Right lobe of liver (tissue), 6 donors: ENCODE results near the gene LENEP. TPM values are rescaled to one million over a fixed set of nuclear protein-coding genes. Genes with fewer than 3 reads are reported as not detected.

Source experiments
- ATAC-seq, 4 donors: fragments of 200-7000 bp; cut with Tn5 transposase; one replicate each; pipeline ENCODE4 v1.9.1; 2020; ENCODE audit warnings: mild to moderate bottlenecking in 4 of 4, moderate library complexity in 4 of 4
- DNase-seq, 3 donors: peaks; one replicate each; pipeline ENCODE4 v3.0.0-alpha.2; 2020
- H3K27ac ChIP-seq, 3 donors: fragments of 200-600 bp; one replicate each; pipeline ENCODE4 v1.8.0; 2022
- H3K27me3 ChIP-seq, 2 donors: fragments of 200-600 bp; one replicate each; pipeline ENCODE4 v1.8.0; 2022
- H3K36me3 ChIP-seq, 4 donors: fragments of 200-600 bp; sonication (generic) in 1 of 4; one replicate each; pipeline versions ENCODE4 v1.5.1 to v1.8.0; 2017 to 2022; ENCODE audit warnings: control low read depth in 1 of 4
- H3K4me1 ChIP-seq, 4 donors: fragments of 200-600 bp; sonication (generic) in 1 of 4; one replicate each; pipeline versions ENCODE4 v1.5.1 to v1.8.0; 2017 to 2022; ENCODE audit warnings: control low read depth in 1 of 4
- H3K4me3 ChIP-seq, 3 donors: fragments of 200-600 bp; one replicate each; pipeline ENCODE4 v1.8.0; 2022
- H3K9me3 ChIP-seq, 4 donors: fragments of 200-600 bp; sonication (generic) in 1 of 4; one replicate each; pipeline versions ENCODE4 v1.5.1 to v1.8.0; 2017 to 2022; ENCODE audit warnings: control low read depth in 1 of 4
- POLR2A ChIP-seq: fragments of 450-650 bp; IDR thresholded peaks from one replicate; pipeline ENCODE4 v1.6.1; 2017; ENCODE audit warnings: antibody characterized with exemption, mild to moderate bottlenecking
- WGBS: methylation state at CpG from one replicate; pipeline ENCODE4 v1.1.6; 2018; ENCODE audit warnings: low coverage, low lambda C conversion rate; ENCODE audit not compliant: insufficient coverage; ENCODE audit errors: missing lambda C conversion rate; 5-methylcytosine and 5-hydroxymethylcytosine counted together
- intact Hi-C, 2 donors: fragments of 100-400 bp; cut with DNase I; formaldehyde crosslinking; loops; one replicate each; pipeline versions ENCODE4 v1.11.2 to v1.14.1; 2022
- microRNA-seq, 2 donors: library from miRNA; unstranded; fragments of <30 nt; microRNA quantifications; one replicate each; pipeline ENCODE4, GENCODE V29; 2019 to 2020
- small RNA-seq, 2 experiments: library from RNA; depleted of rRNA; stranded (forward); fragments of <200 nt; gene quantifications; one replicate each; pipeline ENCODE3, GENCODE V24; 2016
- total RNA-seq, 6 experiments: library from RNA; depleted of rRNA in 2 of 6; stranded (reverse); fragments of >200 nt in 2 of 6; fragmentation: NEBNext Ultra II Directional in 3 of 6; extraction: Animal tissue kit (Norgen Biotek cat#: 25700) in 3 of 6; gene quantifications; one replicate each; pipeline versions ENCODE4 v1.1.0 to v1.2.4, GENCODE V29; 2016 to 2023
- TF ChIP-seq, protein P1 (sequence below), 4 donors: fragments of 200-600 bp in 3 of 4; fragments of 450-650 bp in 1 of 4; IDR thresholded peaks; one replicate each; pipeline versions ENCODE4 v1.5.1 to v1.8.0; 2016 to 2022; ENCODE audit warnings: antibody characterized with exemption in 4 of 4, mild to moderate bottlenecking in 2 of 4
- donor health status: DM: no; HTN: yes; CAD: no.
- donor health status: DM: no; HTN: no; CAD: no.
- donor health status: DM: no; HTN: no; CAD: no.
- donor health status: DM: no; HTN: yes; CAD: no.
- donor health status: DM: no; HTN: yes; CAD: no.

LENEP gene
- total RNA-seq, 6 experiments from 2014 or later, result not detected

DNA sequence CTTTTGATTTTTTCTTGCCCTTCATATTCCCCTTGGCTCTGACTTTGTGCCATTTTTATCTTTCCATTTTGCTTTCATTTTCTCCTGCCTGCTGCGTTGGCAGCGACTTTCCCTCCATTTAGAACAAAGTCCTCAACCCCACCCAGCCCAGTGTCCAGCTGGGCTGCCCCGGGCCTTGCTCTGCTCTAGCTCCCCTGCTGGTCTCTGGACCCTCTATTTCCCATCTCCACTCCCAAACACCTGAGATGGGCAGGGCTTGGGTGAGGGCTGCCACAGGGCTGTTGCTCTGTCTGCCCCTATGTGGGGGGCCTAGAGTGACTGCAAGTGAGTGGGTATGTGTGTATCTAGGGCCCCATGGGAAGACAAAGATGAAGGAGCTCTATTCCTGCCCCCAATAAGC lies 50.4 kb downstream of the LENEP start:
- intact Hi-C loops, result no loop called here
- Histone ChIP-seq H3K27me3 (no peaks in the 10 kb centered on the region), H3K4me3 (no peak overlapping the region), H3K27ac (peak overlapping the region in 2 of 3 donors; percentile 43 to 65), H3K36me3 (no peaks in the 10 kb centered on the region), H3K4me1 (peaks cover 0 to 35% (median 11%) of the 10 kb centered on the region in 4 donors), H3K9me3 (no peaks in the 10 kb centered on the region)
- 14% methylated on average over 3 of the region's 3 CpGs for WGBS
- no peak for TF ChIP-seq POLR2A
- TF ChIP-seq, protein P1, sequence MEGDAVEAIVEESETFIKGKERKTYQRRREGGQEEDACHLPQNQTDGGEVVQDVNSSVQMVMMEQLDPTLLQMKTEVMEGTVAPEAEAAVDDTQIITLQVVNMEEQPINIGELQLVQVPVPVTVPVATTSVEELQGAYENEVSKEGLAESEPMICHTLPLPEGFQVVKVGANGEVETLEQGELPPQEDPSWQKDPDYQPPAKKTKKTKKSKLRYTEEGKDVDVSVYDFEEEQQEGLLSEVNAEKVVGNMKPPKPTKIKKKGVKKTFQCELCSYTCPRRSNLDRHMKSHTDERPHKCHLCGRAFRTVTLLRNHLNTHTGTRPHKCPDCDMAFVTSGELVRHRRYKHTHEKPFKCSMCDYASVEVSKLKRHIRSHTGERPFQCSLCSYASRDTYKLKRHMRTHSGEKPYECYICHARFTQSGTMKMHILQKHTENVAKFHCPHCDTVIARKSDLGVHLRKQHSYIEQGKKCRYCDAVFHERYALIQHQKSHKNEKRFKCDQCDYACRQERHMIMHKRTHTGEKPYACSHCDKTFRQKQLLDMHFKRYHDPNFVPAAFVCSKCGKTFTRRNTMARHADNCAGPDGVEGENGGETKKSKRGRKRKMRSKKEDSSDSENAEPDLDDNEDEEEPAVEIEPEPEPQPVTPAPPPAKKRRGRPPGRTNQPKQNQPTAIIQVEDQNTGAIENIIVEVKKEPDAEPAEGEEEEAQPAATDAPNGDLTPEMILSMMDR (IDR thresholded peaks at IDR 0.05), result no peak
- ATAC-seq (peak; percentile 20 to 62 (median 46)), DNase-seq (no peak)

Small RNAs within 50 kb of the gene (microRNA-seq; reads per million reads assigned to microRNA genes)
- gene MIR4258, result 0 to 0.29 reads per million in 2 donors

Small RNAs within 50 kb of the gene (small RNA-seq; reads per million reads assigned to genes)
- gene MIR4258 (0 reads per million in 2 experiments), gene RF00017 (0 reads per million in 2 experiments)

Other genes starting within 250 kb of the LENEP start
- under 1 TPM; 0.15 to 0.64 (median 0.32) TPM for gene KCNN3, start 123.3 kb upstream of the LENEP start, total RNA-seq
- gene PMVK, start 56.9 kb upstream of the LENEP start, total RNA-seq, result 10 to 100 TPM; 16.9 to 34.5 (median 29.2) TPM
- gene PBXIP1, start 37.5 kb upstream of the LENEP start, total RNA-seq, result 10 to 100 TPM; 16.7 to 25.9 (median 19.1) TPM
- gene PYGO2, start 31.8 kb upstream of the LENEP start, total RNA-seq, result 10 to 100 TPM in 4 of 6 experiments, 1 to 10 TPM in 2; 9.1 to 13.5 (median 10.9) TPM
- 100 to 1,000 TPM in 1 of 6 experiments, 10 to 100 TPM in 5; 44.6 to 108 (median 75.3) TPM for gene SHC1, start 22.8 kb upstream of the LENEP start, total RNA-seq
- 10 to 100 TPM; 14.9 to 51.7 (median 23.1) TPM for gene CKS1B, start 18.9 kb upstream of the LENEP start, total RNA-seq
- 10 to 100 TPM; 18.3 to 33.1 (median 24.6) TPM for gene FLAD1, start 10.2 kb upstream of the LENEP start, total RNA-seq
- gene ZBTB7B, start 9.2 kb downstream of the LENEP start, total RNA-seq, result 10 to 100 TPM; 35.0 to 83.8 (median 38.8) TPM
- 1 to 10 TPM in 1 of 6 experiments, under 1 TPM in 4, not detected in 1; 0.72 to 1.4 (median 0.81) TPM for gene DCST2, start 40.2 kb downstream of the LENEP start, total RNA-seq
- not detected for gene DCST1, start 40.2 kb downstream of the LENEP start, total RNA-seq
- 10 to 100 TPM; 16.2 to 33.9 (median 26.4) TPM for gene ADAM15, start 57.7 kb downstream of the LENEP start, total RNA-seq
- gene EFNA4, start 70.2 kb downstream of the LENEP start, total RNA-seq, result 1 to 10 TPM; 2.3 to 6.4 (median 3.0) TPM
- gene EFNA3, start 85.3 kb downstream of the LENEP start, total RNA-seq, result 1 to 10 TPM in 4 of 6 experiments, under 1 TPM in 2; 0.26 to 4.0 (median 2.5) TPM
- gene EFNA1, start 134.3 kb downstream of the LENEP start, total RNA-seq, result 100 to 1,000 TPM in 5 of 6 experiments, 10 to 100 TPM in 1; 87.5 to 419 (median 196) TPM
- gene SLC50A1, start 142.3 kb downstream of the LENEP start, total RNA-seq, result 10 to 100 TPM; 16.2 to 28.1 (median 24.4) TPM
- 100 to 1,000 TPM in 1 of 6 experiments, 10 to 100 TPM in 5; 50.4 to 106 (median 60.4) TPM for gene DPM3, start 146.9 kb downstream of the LENEP start, total RNA-seq
- gene KRTCAP2, start 179.7 kb downstream of the LENEP start, total RNA-seq, result 100 to 1,000 TPM in 3 of 6 experiments, 10 to 100 TPM in 3; 85.5 to 145 (median 99.9) TPM
- gene TRIM46, start 180.3 kb downstream of the LENEP start, total RNA-seq, result under 1 TPM in 2 of 6 experiments, not detected in 4; 0.09 to 0.15 TPM
- gene THBS3, start 214.3 kb downstream of the LENEP start, total RNA-seq, result 10 to 100 TPM in 3 of 6 experiments, 1 to 10 TPM in 3; 4.0 to 14.4 (median 10.5) TPM
- 10 to 100 TPM; 20.0 to 50.7 (median 23.9) TPM for gene MTX1, start 215.1 kb downstream of the LENEP start, total RNA-seq